Adrenal gland (tissue), 12 donors: ENCODE results near the gene UPK3BL1. TPM values are rescaled to one million over a fixed set of nuclear protein-coding genes. Genes with fewer than 3 reads are reported as not detected.

Source experiments
- polyA plus RNA-seq, 3 donors: library from polyadenylated mRNA; stranded (reverse); fragments of 200-250 nt in 2 of 3; fragments of 350-450 nt in 1 of 3; fragmentation: Illumina TruSeq in 1 of 3; extraction: RNeasy Lipid Tissue Mini Kit (QIAGEN cat#74804) in 1 of 3; gene quantifications; one replicate each; pipeline ENCODE4 v1.2.3, GENCODE V29; 2013 to 2014
- small RNA-seq, 2 donors: library from RNA; depleted of rRNA; stranded (forward); fragments of <200 nt; gene quantifications; one replicate each; pipeline ENCODE3, GENCODE V24; 2016
- total RNA-seq, 9 donors: library from RNA; depleted of rRNA in 4 of 9; stranded (reverse); fragments of >200 nt in 4 of 9; fragments of 120-200 nt in 1 of 9; fragmentation: NEBNext Ultra II Directional in 1 of 9; extraction: Animal tissue kit (Norgen Biotek cat#: 25700) in 1 of 9; gene quantifications; one replicate each; pipeline versions ENCODE4 v1.1.0 to v1.2.4, GENCODE V29; 2013 to 2023
- donor health status: healthy with polysubstance abuse.
- donor health status: Bipolar disorder and iron deficiency.
- donor health status: DM: yes; HTN: yes; CAD: no.
- donor health status: DM: no; HTN: no; CAD: no.
- donor health status: DM: no; HTN: no; CAD: no.
- donor health status: DM: yes; HTN: yes; CAD: no.

Gene UPK3BL1
- total and polyA plus RNA-seq, 12 donors: 3.4 to 137 (median 15.4) TPM

Small RNAs within 50 kb of the gene (small RNA-seq; reads per million reads assigned to genes)
- gene AC105052.3: 0 reads per million in 2 donors
- 0 reads per million in 2 donors for gene UPK3BL1

Other genes starting within 250 kb of the UPK3BL1 start
- gene PRKRIP1, start 246.4 kb downstream of the UPK3BL1 start, total RNA-seq: 10 to 100 TPM; 19.4 to 54.7 (median 30.6) TPM
- gene PRKRIP1, start 246.4 kb downstream of the UPK3BL1 start, polyA plus RNA-seq: 100 to 1,000 TPM in 1 of 3 donors, 10 to 100 TPM in 2; 27.7 to 114 (median 65.9) TPM
- 100 to 1,000 TPM in 1 of 9 donors, 10 to 100 TPM in 7, 1 to 10 TPM in 1; 6.9 to 110 (median 41.1) TPM for gene ORAI2, start 209.2 kb downstream of the UPK3BL1 start, total RNA-seq
- 10 to 100 TPM in 1 of 3 donors, 1 to 10 TPM in 2; 7.0 to 12.7 (median 7.0) TPM for gene ORAI2, start 209.2 kb downstream of the UPK3BL1 start, polyA plus RNA-seq
- gene ALKBH4, start 177.9 kb downstream of the UPK3BL1 start, total RNA-seq: 10 to 100 TPM; 12.1 to 37.4 (median 12.8) TPM
- gene ALKBH4, start 177.9 kb downstream of the UPK3BL1 start, polyA plus RNA-seq: 1 to 10 TPM; 6.0 to 9.2 (median 9.1) TPM
- 10 to 100 TPM; 13.0 to 48.9 (median 24.9) TPM for gene LRWD1, start 177.8 kb downstream of the UPK3BL1 start, total RNA-seq
- 10 to 100 TPM in 2 of 3 donors, 1 to 10 TPM in 1; 7.3 to 24.5 (median 22.9) TPM for gene LRWD1, start 177.8 kb downstream of the UPK3BL1 start, polyA plus RNA-seq
- 10 to 100 TPM; 15.0 to 79.4 (median 54.2) TPM for gene POLR2J, start 163.9 kb downstream of the UPK3BL1 start, total RNA-seq
- 100 to 1,000 TPM in 2 of 3 donors, 10 to 100 TPM in 1; 75.8 to 295 (median 172) TPM for gene POLR2J, start 163.9 kb downstream of the UPK3BL1 start, polyA plus RNA-seq
- 10 to 100 TPM; 12.1 to 40.5 (median 22.9) TPM for gene RASA4B, start 125.0 kb downstream of the UPK3BL1 start, total RNA-seq
- 100 to 1,000 TPM in 1 of 3 donors, 10 to 100 TPM in 1, 1 to 10 TPM in 1; 1.9 to 150 (median 66.8) TPM for gene RASA4B, start 125.0 kb downstream of the UPK3BL1 start, polyA plus RNA-seq
- gene UPK3BL2, start 99.1 kb downstream of the UPK3BL1 start, total RNA-seq: 10 to 100 TPM in 1 of 9 donors, 1 to 10 TPM in 6, under 1 TPM in 2; 0.41 to 13.9 (median 5.3) TPM
- 10 to 100 TPM in 2 of 3 donors, 1 to 10 TPM in 1; 2.4 to 62.9 (median 17.8) TPM for gene UPK3BL2, start 99.1 kb downstream of the UPK3BL1 start, polyA plus RNA-seq
- under 1 TPM in 2 of 9 donors, not detected in 7; 0.15 to 0.29 TPM for gene SPDYE2, start 91.6 kb downstream of the UPK3BL1 start, total RNA-seq
- gene SPDYE2, start 91.6 kb downstream of the UPK3BL1 start, polyA plus RNA-seq: under 1 TPM in 1 of 3 donors, not detected in 2; 0.17 TPM
- 10 to 100 TPM in 8 of 9 donors, 1 to 10 TPM in 1; 2.0 to 37.4 (median 18.4) TPM for gene POLR2J3, start 70.2 kb downstream of the UPK3BL1 start, total RNA-seq
- 100 to 1,000 TPM in 2 of 3 donors, 10 to 100 TPM in 1; 47.0 to 221 (median 106) TPM for gene POLR2J3, start 70.2 kb downstream of the UPK3BL1 start, polyA plus RNA-seq
- gene RASA4, start 26.0 kb downstream of the UPK3BL1 start, total RNA-seq: 100 to 1,000 TPM in 1 of 9 donors, 10 to 100 TPM in 8; 18.3 to 118 (median 51.2) TPM
- gene RASA4, start 26.0 kb downstream of the UPK3BL1 start, polyA plus RNA-seq: 100 to 1,000 TPM in 2 of 3 donors, 1 to 10 TPM in 1; 8.3 to 197 (median 115) TPM
- not detected for gene SPDYE2B, start 7.5 kb upstream of the UPK3BL1 start, total RNA-seq
- not detected for gene SPDYE2B, start 7.5 kb upstream of the UPK3BL1 start, polyA plus RNA-seq
- gene POLR2J2, start 28.9 kb upstream of the UPK3BL1 start, total RNA-seq: 1 to 10 TPM in 7 of 9 donors, under 1 TPM in 1, not detected in 1; 0.55 to 8.6 (median 3.0) TPM
- 1 to 10 TPM; 3.9 to 4.1 (median 4.1) TPM for gene POLR2J2, start 28.9 kb upstream of the UPK3BL1 start, polyA plus RNA-seq
- 10 to 100 TPM in 7 of 9 donors, 1 to 10 TPM in 2; 6.1 to 25.6 (median 11.2) TPM for gene FAM185A, start 106.2 kb upstream of the UPK3BL1 start, total RNA-seq
- gene FAM185A, start 106.2 kb upstream of the UPK3BL1 start, polyA plus RNA-seq: 1 to 10 TPM; 5.9 to 8.5 (median 6.0) TPM